ENCODE measurements around the gene PDE4D.

GRCh38 chr5:59501316-59501715 lies 392.2 kb downstream of the PDE4D start:
- TF ChIP-seq POLR2AphosphoS5 (IDR thresholded peaks at IDR 0.05; ENCODE audit: low read depth, low read length) (no peak), REST (IDR thresholded peaks at IDR 0.05; ENCODE audit: insufficient read depth in 1 of 2, low read depth in 2 of 2, low read length in 2 of 2) (no peak), TAF1 (IDR thresholded peaks at IDR 0.05; ENCODE audit: borderline replicate concordance, insufficient read depth, low read length) (no peak), SIN3A (IDR thresholded peaks at IDR 0.05; ENCODE audit: borderline replicate concordance, insufficient read depth, low read length) (no peak)
